Endodermal cell (in vitro differentiated cells): Measurements from ENCODE around the gene MYOF. TPM values are rescaled to one million over a fixed set of nuclear protein-coding genes. Genes with fewer than 3 reads are reported as not detected.

Experiments used
- DNase-seq: peaks from one replicate; pipeline ENCODE4 v3.0.0-alpha.2; 2017
- H3K27ac ChIP-seq: 2 replicates; pipeline ENCODE4 v1.5.1; 2013; ENCODE audit warnings: mild to moderate bottlenecking, low read depth, low read length, moderate library complexity
- H3K27me3 ChIP-seq: 2 replicates; pipeline ENCODE4 v1.6.1; 2013; ENCODE audit warnings: mild to moderate bottlenecking, low read length, moderate library complexity; ENCODE audit not compliant: insufficient read depth, control insufficient read depth, poor library complexity, severe bottlenecking
- H3K36me3 ChIP-seq: 2 replicates; pipeline ENCODE4 v1.7.0; 2013; ENCODE audit warnings: mild to moderate bottlenecking, low read length, moderate library complexity; ENCODE audit not compliant: control insufficient read depth, insufficient read depth
- H3K4me1 ChIP-seq: one replicate; pipeline ENCODE4 v1.7.0; 2013; ENCODE audit warnings: low read length; ENCODE audit not compliant: control insufficient read depth, insufficient read depth
- H3K4me3 ChIP-seq: 2 replicates; pipeline ENCODE4 v1.5.1; 2013; ENCODE audit warnings: mild to moderate bottlenecking, low read length, moderate library complexity
- H3K9ac ChIP-seq: 2 replicates; pipeline ENCODE4 v1.6.1; 2013; ENCODE audit warnings: mild to moderate bottlenecking, low read length, moderate library complexity; ENCODE audit not compliant: poor library complexity, severe bottlenecking; ENCODE audit errors: extremely low read depth
- H3K9me3 ChIP-seq: 2 replicates; pipeline ENCODE4 v1.6.1; 2013; ENCODE audit warnings: mild to moderate bottlenecking, low read length, moderate library complexity; ENCODE audit not compliant: control insufficient read depth
- H3K27ac Mint-ChIP-seq: 2 replicates; pipeline ENCODE4 v1.8.0; 2020; ENCODE audit warnings: mixed read lengths
- H3K27me3 Mint-ChIP-seq: 2 replicates; pipeline ENCODE4 v1.8.0; 2021; ENCODE audit warnings: mild to moderate bottlenecking, mixed read lengths; ENCODE audit not compliant: insufficient read depth
- H3K36me3 Mint-ChIP-seq: 2 replicates; pipeline ENCODE4 v1.8.0; 2020; ENCODE audit warnings: low read depth, mixed read lengths
- H3K4me1 Mint-ChIP-seq: 2 replicates; pipeline ENCODE4 v1.8.0; 2020; ENCODE audit warnings: mixed read lengths
- H3K4me3 Mint-ChIP-seq: 2 replicates; pipeline ENCODE4 v1.8.0; 2020; ENCODE audit warnings: mild to moderate bottlenecking, moderate library complexity, mixed read lengths
- H3K9me3 Mint-ChIP-seq: 2 replicates; pipeline ENCODE4 v1.8.0; 2020; ENCODE audit warnings: mild to moderate bottlenecking, mixed read lengths
- WGBS, 2 experiments: methylation state at CpG; one replicate each; pipeline versions ENCODE4 v1.1.5 to v1.1.7; 2013; ENCODE audit warnings: missing lambda C conversion rate in 2 of 2, mixed read lengths in 1 of 2; ENCODE audit not compliant: insufficient coverage in 1 of 2, insufficient read length in 1 of 2; 5-methylcytosine and 5-hydroxymethylcytosine counted together
- total RNA-seq, 2 donors: library from RNA; stranded (reverse); fragmentation: NEBNext Ultra II Directional in 1 of 2; extraction: Animal tissue kit (Norgen Biotek cat#: 25700) in 1 of 2; gene quantifications; 2 replicates in 1 of 2; 3 replicates in 1 of 2; pipeline ENCODE4 v1.2.1, GENCODE V29; 2021
- TF ChIP-seq, protein P1 (sequence below): fragments of 200-600 bp; sonication (generic); conservative IDR thresholded peaks from 2 replicates; pipeline ENCODE4 v1.5.0; 2021; ENCODE audit warnings: antibody characterized with exemption, mild to moderate bottlenecking

Gene MYOF
- total RNA-seq, 2 donors from 2014 or later: 37.4 to 93.8 TPM

DNA sequence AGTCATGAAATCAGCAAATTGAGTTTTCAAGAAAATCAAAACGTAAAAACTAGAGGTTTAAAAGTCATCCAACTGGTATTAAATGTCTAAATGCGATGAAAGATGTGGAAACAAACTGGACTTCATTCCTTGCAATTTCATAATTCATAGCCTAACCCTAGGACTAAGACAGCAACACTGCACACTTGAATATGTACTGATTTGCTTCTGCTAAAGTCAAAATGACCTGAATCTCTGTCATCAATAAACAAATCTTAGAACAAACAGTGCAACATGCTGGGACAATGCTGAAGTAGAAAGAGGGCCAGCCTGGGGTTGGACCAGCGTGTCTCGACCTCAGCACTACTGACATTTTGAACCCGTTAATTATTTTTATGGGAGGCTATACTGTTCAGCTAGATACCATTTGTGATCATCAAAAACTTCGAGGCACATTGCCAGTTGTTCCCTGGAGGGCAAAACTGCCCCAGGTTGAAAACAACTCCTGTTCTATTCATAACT is 47.1 kb downstream of the MYOF start:
- H3K4me1 Mint-ChIP-seq: peaks cover 46% of the 10 kb centered on the region
- no peak overlapping the region for H3K4me3 Mint-ChIP-seq
- no peaks in the 10 kb centered on the region for H3K27me3 Mint-ChIP-seq
- DNase-seq: no peak
- Histone ChIP-seq H3K27ac (no peak overlapping the region), H3K4me1 (peaks cover 17% of the 10 kb centered on the region), H3K9me3 (no peaks in the 10 kb centered on the region), H3K4me3 (no peak overlapping the region), H3K9ac (no peak overlapping the region), H3K27me3 (no peaks in the 10 kb centered on the region), H3K36me3 (peaks cover 20% of the 10 kb centered on the region)
- WGBS, 2 experiments: 91 to 96% methylated on average over 5 to 6 of the region's 6 CpGs
- TF ChIP-seq, protein P1, sequence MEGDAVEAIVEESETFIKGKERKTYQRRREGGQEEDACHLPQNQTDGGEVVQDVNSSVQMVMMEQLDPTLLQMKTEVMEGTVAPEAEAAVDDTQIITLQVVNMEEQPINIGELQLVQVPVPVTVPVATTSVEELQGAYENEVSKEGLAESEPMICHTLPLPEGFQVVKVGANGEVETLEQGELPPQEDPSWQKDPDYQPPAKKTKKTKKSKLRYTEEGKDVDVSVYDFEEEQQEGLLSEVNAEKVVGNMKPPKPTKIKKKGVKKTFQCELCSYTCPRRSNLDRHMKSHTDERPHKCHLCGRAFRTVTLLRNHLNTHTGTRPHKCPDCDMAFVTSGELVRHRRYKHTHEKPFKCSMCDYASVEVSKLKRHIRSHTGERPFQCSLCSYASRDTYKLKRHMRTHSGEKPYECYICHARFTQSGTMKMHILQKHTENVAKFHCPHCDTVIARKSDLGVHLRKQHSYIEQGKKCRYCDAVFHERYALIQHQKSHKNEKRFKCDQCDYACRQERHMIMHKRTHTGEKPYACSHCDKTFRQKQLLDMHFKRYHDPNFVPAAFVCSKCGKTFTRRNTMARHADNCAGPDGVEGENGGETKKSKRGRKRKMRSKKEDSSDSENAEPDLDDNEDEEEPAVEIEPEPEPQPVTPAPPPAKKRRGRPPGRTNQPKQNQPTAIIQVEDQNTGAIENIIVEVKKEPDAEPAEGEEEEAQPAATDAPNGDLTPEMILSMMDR: no peak
- H3K9me3 Mint-ChIP-seq: no peaks in the 10 kb centered on the region
- no peak overlapping the region for H3K27ac Mint-ChIP-seq
- peaks cover 6% of the 10 kb centered on the region for H3K36me3 Mint-ChIP-seq

DNA sequence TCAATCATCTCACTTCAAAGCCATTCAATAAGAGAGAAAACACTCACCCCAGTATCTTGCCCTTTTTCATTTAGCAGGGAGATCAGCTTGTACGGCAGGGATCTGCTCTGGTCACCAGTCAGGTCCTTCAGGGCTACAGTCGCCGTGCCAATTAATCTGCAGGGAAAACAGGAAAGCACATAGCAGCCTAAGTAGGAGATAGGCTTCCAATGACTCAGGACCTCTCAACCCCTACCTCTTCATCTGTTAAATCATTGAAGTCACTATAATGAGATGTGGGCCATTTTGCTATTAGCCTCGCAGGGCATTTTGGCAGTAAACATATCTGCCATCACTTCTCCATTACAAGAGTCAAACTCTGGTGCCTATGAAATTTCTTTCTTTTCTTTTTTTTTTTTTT is 50.8 kb downstream of the MYOF start:
- 86 to 94% methylated on average over 4 of the region's 4 CpGs for WGBS, 2 experiments
- H3K9me3 ChIP-seq: peaks cover 7% of the 10 kb centered on the region
- H3K9ac ChIP-seq: no peak overlapping the region
- peak; percentile 49 for DNase-seq
- no peaks in the 10 kb centered on the region for H3K4me1 ChIP-seq
- H3K27ac ChIP-seq: no peak overlapping the region
- Mint-ChIP-seq H3K27me3 (no peaks in the 10 kb centered on the region), H3K36me3 (peaks cover 18% of the 10 kb centered on the region), H3K4me1 (peaks cover 13% of the 10 kb centered on the region), H3K4me3 (no peak overlapping the region), H3K9me3 (no peaks in the 10 kb centered on the region), H3K27ac (peak overlapping the region; percentile 23)
- H3K27me3 ChIP-seq: no peaks in the 10 kb centered on the region
- TF ChIP-seq, protein P1: no peak
- H3K4me3 ChIP-seq: no peak overlapping the region
- peaks cover 39% of the 10 kb centered on the region for H3K36me3 ChIP-seq

DNA sequence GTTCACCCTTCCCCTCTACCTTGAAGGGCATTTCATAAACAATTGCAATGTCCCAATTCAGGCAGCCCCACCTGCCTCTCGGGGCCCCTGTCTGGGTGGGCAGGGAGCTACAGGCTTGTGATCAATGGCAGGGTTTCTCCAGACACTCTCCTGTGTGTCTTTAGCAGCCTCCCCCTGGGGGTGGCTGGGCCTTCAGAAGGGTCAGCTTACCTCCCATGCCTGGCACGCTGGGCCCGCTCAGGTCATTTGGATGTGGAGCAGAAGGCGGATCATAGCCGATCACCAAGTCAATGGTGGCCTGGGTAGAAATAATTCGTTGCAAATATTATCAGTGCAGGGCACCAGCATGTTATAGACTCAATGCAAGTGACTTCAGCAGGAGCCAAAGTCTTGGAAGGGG is 56.3 kb downstream of the MYOF start:
- H3K9me3 ChIP-seq: peaks cover 7% of the 10 kb centered on the region
- H3K36me3 Mint-ChIP-seq: peaks cover 29% of the 10 kb centered on the region
- no peak overlapping the region for H3K4me3 Mint-ChIP-seq
- no peaks in the 10 kb centered on the region for H3K27me3 Mint-ChIP-seq
- no peak overlapping the region for H3K4me3 ChIP-seq
- peaks cover 21% of the 10 kb centered on the region for H3K4me1 Mint-ChIP-seq
- no peaks in the 10 kb centered on the region for H3K9me3 Mint-ChIP-seq
- no peaks in the 10 kb centered on the region for H3K27me3 ChIP-seq
- 91 to 92% methylated on average over 6 of the region's 6 CpGs for WGBS, 2 experiments
- peak; percentile 46 for DNase-seq
- peaks cover 5% of the 10 kb centered on the region for H3K4me1 ChIP-seq
- H3K36me3 ChIP-seq: peaks cover 48% of the 10 kb centered on the region
- no peak overlapping the region for H3K27ac Mint-ChIP-seq
- no peak overlapping the region for H3K9ac ChIP-seq
- TF ChIP-seq, protein P1: no peak
- no peak overlapping the region for H3K27ac ChIP-seq
